HCT116 (cell line): ENCODE results near the gene PICALM. TPM values are rescaled to one million over a fixed set of nuclear protein-coding genes. Genes with fewer than 3 reads are reported as not detected.
A peak's percentile ranks its signal among the peaks of the same experiment; 100 is the strongest.

Source experiments
- ATAC-seq: fragments of 200-7000 bp; cut with Tn5 transposase; 2 replicates; pipeline ENCODE4 v1.9.1; 2020; ENCODE audit warnings: mild to moderate bottlenecking, moderate library complexity
- BruUV-seq: library from RNA; stranded (reverse); fragments of 400-500 nt; replicated peaks from 2 replicates; lab custom pipeline; 2021; lab: Mats Ljungman, UMichigan
- CTCF ChIA-PET: fragments of 300-600 bp; sonication (Branson Sonifier 250); formaldehyde crosslinking; loops from one replicate; lab custom pipeline; 2021; ENCODE audit warnings: antibody characterized with exemption; lab: Charles Lee
- POLR2A ChIA-PET: fragments of 300-600, 350-600 bp; sonication (Branson Sonifier 250); formaldehyde crosslinking; loops from one replicate; lab custom pipeline; 2021; ENCODE audit warnings: antibody characterized with exemption; lab: Charles Lee
- RAD21 ChIA-PET, 2 experiments: fragments of 300-600 bp; sonication (Branson Sonifier 250); formaldehyde crosslinking; loops; one replicate each; lab custom pipeline; 2023; ENCODE audit warnings: low total read pairs in 2 of 2; ENCODE audit not compliant: uncharacterized antibody in 2 of 2, unreplicated experiment in 2 of 2, low non-redundant PET in 1 of 2; lab: Charles Lee
- DNase-seq: peaks from one replicate; pipeline ENCODE4 v3.0.0-alpha.2; 2010; ENCODE audit warnings: low read depth, low spot score
- H2AFZ ChIP-seq: fragments of 200-600 bp; shearing (Covaris generic), sonication (generic); 2 replicates; pipeline ENCODE4 v1.6.1; 2017; ENCODE audit warnings: low read depth, mixed run types, mixed read lengths, antibody characterized with exemption, low read length; ENCODE audit not compliant: poor library complexity, severe bottlenecking
- H3K27ac ChIP-seq: 2 replicates; pipeline ENCODE4 v1.5.1; 2012; ENCODE audit warnings: low read depth, low read length
- H3K27me3 ChIP-seq: fragments of 200-600 bp; sonication (generic); 2 replicates; pipeline ENCODE4 v1.6.1; 2016; ENCODE audit warnings: mixed run types, low read length, mixed read lengths; ENCODE audit not compliant: insufficient read depth
- H3K36me3 ChIP-seq, 2 experiments: fragments of 200-500 bp in 1 of 2; fragments of 200-600 bp in 1 of 2; sonication (Bioruptor generic) in 1 of 2; sonication (generic) in 1 of 2; 2 replicates each; pipeline versions ENCODE4 v1.5.1 to v1.6.1; 2014 to 2016; ENCODE audit warnings: low read length in 2 of 2, inconsistent platforms in 1 of 2, mixed read lengths in 1 of 2, mixed run types in 1 of 2; ENCODE audit not compliant: insufficient read depth in 2 of 2, control insufficient read depth in 1 of 2
- H3K4me1 ChIP-seq, 2 experiments: fragments of 200-600 bp in 1 of 2; sonication (generic) in 1 of 2; 2 replicates each; pipeline versions ENCODE4 v1.5.1 to v1.6.1; 2012 to 2017; ENCODE audit warnings: low read length in 2 of 2, inconsistent platforms in 1 of 2, mild to moderate bottlenecking in 1 of 2, mixed read lengths in 1 of 2, mixed run types in 1 of 2, moderate library complexity in 1 of 2; ENCODE audit not compliant: insufficient read depth in 2 of 2, control insufficient read depth in 1 of 2
- H3K4me2 ChIP-seq: fragments of 200-600 bp; sonication (generic); 2 replicates; pipeline ENCODE4 v1.6.1; 2017; ENCODE audit warnings: mixed run types, low read length, mixed read lengths
- H3K4me3 ChIP-seq, 2 experiments: fragments of 200-600 bp in 1 of 2; sonication (generic) in 1 of 2; replicated peaks in 1 of 2; 2 replicates each; pipeline ENCODE4 v1.5.1; 2011 to 2016; ENCODE audit warnings: low read length in 2 of 2, control low read depth in 1 of 2, low read depth in 1 of 2, mild to moderate bottlenecking in 1 of 2, mixed read lengths in 1 of 2, mixed run types in 1 of 2
- H3K79me2 ChIP-seq: fragments of 200-600 bp; sonication (generic); 2 replicates; pipeline ENCODE4 v1.6.1; 2017; ENCODE audit warnings: mild to moderate bottlenecking, mixed run types, low read length, moderate library complexity, mixed read lengths; ENCODE audit not compliant: insufficient read depth
- H3K9ac ChIP-seq: fragments of 200-600 bp; sonication (generic); 2 replicates; pipeline ENCODE4 v1.6.1; 2016; ENCODE audit warnings: low read length, mixed read lengths
- H3K9me2 ChIP-seq: fragments of 200-600 bp; sonication (generic), shearing (Covaris generic); 2 replicates; pipeline ENCODE4 v1.6.1; 2017; ENCODE audit warnings: mixed run types, mild to moderate bottlenecking, moderate library complexity; ENCODE audit not compliant: insufficient read depth
- H3K9me3 ChIP-seq, 2 experiments: fragments of 200-500 bp in 1 of 2; fragments of 200-600 bp in 1 of 2; sonication (Bioruptor generic) in 1 of 2; sonication (generic) in 1 of 2; 2 replicates each; pipeline ENCODE4 v1.6.1; 2014 to 2017; ENCODE audit warnings: low read length in 2 of 2, mixed read lengths in 2 of 2, inconsistent platforms in 1 of 2, low read depth in 1 of 2, mild to moderate bottlenecking in 1 of 2, mixed run types in 1 of 2, moderate library complexity in 1 of 2; ENCODE audit not compliant: control insufficient read depth in 1 of 2, insufficient read depth in 1 of 2
- H4K20me1 ChIP-seq: fragments of 200-600 bp; sonication (generic), shearing (Covaris generic); 2 replicates; pipeline ENCODE4 v1.6.1; 2017; ENCODE audit warnings: mixed run types, mild to moderate bottlenecking, moderate library complexity; ENCODE audit not compliant: insufficient read depth
- CTCF ChIP-seq, 3 experiments: fragments of 200-600 bp in 1 of 3; sonication (generic) in 1 of 3; IDR thresholded peaks in 2 of 3; conservative IDR thresholded peaks in 1 of 3; 2 replicates each; pipeline ENCODE4 v1.5.1; 2012 to 2017; ENCODE audit warnings: low read depth in 2 of 3, low read length in 2 of 3, antibody characterized with exemption in 1 of 3, borderline replicate concordance in 1 of 3, control low read depth in 1 of 3, mild to moderate bottlenecking in 1 of 3, mixed read lengths in 1 of 3, mixed run types in 1 of 3, moderate library complexity in 1 of 3; ENCODE audit not compliant: insufficient read depth in 1 of 3
- ELF1 ChIP-seq: IDR thresholded peaks from 2 replicates; pipeline ENCODE4 v1.6.1; 2012; ENCODE audit warnings: low read depth, borderline replicate concordance
- EZH2phosphoT487 ChIP-seq: fragments of 200-600 bp; IDR thresholded peaks from 2 replicates; pipeline ENCODE4 v1.6.1; 2018; ENCODE audit warnings: antibody characterized with exemption, borderline replicate concordance
- FOSL1 ChIP-seq: IDR thresholded peaks from 2 replicates; pipeline ENCODE4 v1.6.1; 2012; ENCODE audit warnings: low read depth
- RAD21 ChIP-seq: IDR thresholded peaks from 2 replicates; pipeline ENCODE4 v1.6.1; 2012; ENCODE audit warnings: low read depth, mild to moderate bottlenecking
- intact Hi-C: fragments of 100-400 bp; cut with micrococcal nuclease; formaldehyde crosslinking; loops from 2 replicates; pipeline ENCODE4 v1.10.0; 2022
- total RNA-seq: library from RNA; stranded (reverse); gene quantifications from one replicate; pipeline ENCODE4 v1.2.1, GENCODE V29; 2021; ENCODE audit not compliant: unreplicated experiment

The PICALM gene
- total RNA-seq, 1 experiment from 2014 or later = 90.6 TPM

GRCh38 chr11:85941380-85941973 is 127.4 kb downstream of the PICALM start:
- intact Hi-C loops = loop anchor here (1.0 to 10.0 kb wide), 3 partner anchors 277 to 350 kb away; no protein-coding TSS in a partner anchor
- CTCF ChIA-PET = no interaction called here

More at GRCh38 chr11:85941380-85941973, 127.4 kb downstream of the PICALM start:
- TF ChIP-seq CTCF (IDR thresholded peaks at IDR 0.05 in 2 of 3, conservative IDR thresholded peaks at IDR 0.05 in 1 of 3; ENCODE audit: borderline replicate concordance in 1 of 3, insufficient read depth in 1 of 3, low read depth in 2 of 3, low read length in 2 of 3) (peak; percentile 47 to 59 (median 53); a peak in 5 of 6 replicates), FOSL1 (no peak), RAD21 (peak; percentile 75), ELF1 (no peak), EZH2phosphoT487 (no peak)
- H3K27me3 ChIP-seq = no peaks in the 10 kb centered on the region
- H3K4me2 ChIP-seq = no peak overlapping the region
- H3K9me3 ChIP-seq = no peaks in the 10 kb centered on the region; a peak in 1 of 4 replicates
- H2AFZ ChIP-seq = no peak overlapping the region
- ChIA-PET RAD21 (no interaction called here), POLR2A (no interaction called here)
- peak; percentile 80 for ATAC-seq
- no peak for DNase-seq
- no peak overlapping the region for H3K27ac ChIP-seq
- no peaks in the 10 kb centered on the region for H4K20me1 ChIP-seq
- no peak overlapping the region for H3K4me3 ChIP-seq
- no peaks in the 10 kb centered on the region for H3K36me3 ChIP-seq
- H3K9me2 ChIP-seq = no peaks in the 10 kb centered on the region
- no peak overlapping the region for H3K9ac ChIP-seq
- BruUV-seq = no TSS peak
- H3K4me1 ChIP-seq = no peaks in the 10 kb centered on the region
- H3K79me2 ChIP-seq = no peaks in the 10 kb centered on the region
